Mesodermal cell (in vitro differentiated cells): ENCODE measurements around the gene SALL2.

Experiments used
- H3K27ac ChIP-seq: 2 replicates; pipeline ENCODE4 v1.7.0; 2013; ENCODE audit warnings: mild to moderate bottlenecking, low read depth, low read length, moderate library complexity; ENCODE audit not compliant: severe bottlenecking
- H3K36me3 ChIP-seq: 2 replicates; pipeline ENCODE4 v1.7.1; 2013; ENCODE audit warnings: mild to moderate bottlenecking, low read length, moderate library complexity; ENCODE audit not compliant: control insufficient read depth, insufficient read depth
- H3K4me1 ChIP-seq: one replicate; pipeline ENCODE4 v1.7.1; 2013; ENCODE audit warnings: mild to moderate bottlenecking, low read length; ENCODE audit not compliant: insufficient read depth, control insufficient read depth, poor library complexity, severe bottlenecking
- H3K4me3 ChIP-seq: 2 replicates; pipeline ENCODE4 v1.7.0; 2013; ENCODE audit warnings: low read length, control low read depth, mild to moderate bottlenecking; ENCODE audit not compliant: insufficient read depth, poor library complexity, severe bottlenecking; ENCODE audit errors: extremely low read depth
- H3K9me3 ChIP-seq: 2 replicates; pipeline ENCODE4 v1.7.1; 2013; ENCODE audit warnings: mild to moderate bottlenecking, low read length, moderate library complexity; ENCODE audit not compliant: control insufficient read depth
- WGBS, 2 experiments: methylation state at CpG; one replicate each; pipeline ENCODE4 v1.1.5; 2013; ENCODE audit warnings: missing lambda C conversion rate in 2 of 2; ENCODE audit not compliant: insufficient coverage in 2 of 2; 5-methylcytosine and 5-hydroxymethylcytosine counted together

The SALL2 gene

GRCh38 chr14:21476523-21476924, 49.6 kb downstream of the SALL2 start:
- peak overlapping the region; percentile 88 for H3K4me3 ChIP-seq
- H3K4me1 ChIP-seq: no peaks in the 10 kb centered on the region
- peaks cover 13% of the 10 kb centered on the region for H3K36me3 ChIP-seq
- H3K9me3 ChIP-seq: no peaks in the 10 kb centered on the region
- H3K27ac ChIP-seq: no peak overlapping the region
- WGBS, 2 experiments: 0 to 1% methylated on average over 5 to 22 of the region's 27 CpGs

GRCh38 chr14:21475767-21476522, 50.2 kb downstream of the SALL2 start:
- Histone ChIP-seq H3K4me1 (no peaks in the 10 kb centered on the region), H3K27ac (no peak overlapping the region), H3K4me3 (peak overlapping the region; percentile 88), H3K36me3 (peaks cover 9% of the 10 kb centered on the region), H3K9me3 (no peaks in the 10 kb centered on the region)
- 95 to 100% methylated on average over 2 to 3 of the region's 10 CpGs for WGBS, 2 experiments
